HepG2 (cell line): ENCODE measurements around the gene USH2A.

Experiments used
- CTCF ChIP-seq: sonication (generic); formaldehyde crosslinking; IDR thresholded peaks from 2 replicates; pipeline ENCODE4 v1.5.0; 2020; ENCODE audit warnings: mild to moderate bottlenecking, missing genetic modification reagents, moderate library complexity
- FIP1L1 ChIP-seq: fragments of 200-400 bp; formaldehyde crosslinking; IDR thresholded peaks from 2 replicates; pipeline ENCODE4 v1.6.1; 2018; ENCODE audit warnings: low read depth, mild to moderate bottlenecking, low read length, moderate library complexity, borderline replicate concordance; ENCODE audit not compliant: insufficient read depth
- NR3C1 ChIP-seq: sonication (generic); formaldehyde crosslinking; IDR thresholded peaks from 2 replicates; pipeline ENCODE4 v1.4.0; 2020; ENCODE audit warnings: missing genetic modification reagents
- POLR2A ChIP-seq, 2 experiments: IDR thresholded peaks; 2 replicates each; pipeline ENCODE4 v1.6.1; 2011; ENCODE audit warnings: low read depth in 2 of 2, low read length in 2 of 2, mild to moderate bottlenecking in 1 of 2, moderate library complexity in 1 of 2; ENCODE audit not compliant: insufficient read depth in 1 of 2
- RFX5 ChIP-seq: IDR thresholded peaks from 2 replicates; pipeline ENCODE4 v1.6.1; 2011; ENCODE audit warnings: low read depth, low read length, improper control_type of control experiment
- SIN3A ChIP-seq: IDR thresholded peaks from 2 replicates; pipeline ENCODE4 v1.6.1; 2011; ENCODE audit warnings: low read depth, mild to moderate bottlenecking, control low read depth, low read length, borderline replicate concordance
- ZBTB2 ChIP-seq: sonication (generic); formaldehyde crosslinking; IDR thresholded peaks from 2 replicates; pipeline ENCODE4 v1.8.0; 2022; ENCODE audit warnings: low read depth, missing genetic modification reagents

GRCh38 chr1:216323344-216323743, 99.9 kb downstream of the USH2A start:
- TF ChIP-seq RFX5, result no peak
- no peak for TF ChIP-seq ZBTB2 (CRISPR knock-in tag)
- no peak for TF ChIP-seq CTCF (CRISPR knock-in tag)
- TF ChIP-seq POLR2A (IDR thresholded peaks at IDR 0.05; ENCODE audit: insufficient read depth in 1 of 2, low read depth in 2 of 2, low read length in 2 of 2), result no peak
- TF ChIP-seq FIP1L1, result no peak
- no peak for TF ChIP-seq SIN3A
- TF ChIP-seq NR3C1, result no peak
